ENCODE measurements around the gene PPT2.
"Not testable (repeated sequence)": the region's sequence is repeated elsewhere in the genome, so short reads cannot be mapped to it uniquely, and the experiment has no call there.

PPT2 gene

DNA sequence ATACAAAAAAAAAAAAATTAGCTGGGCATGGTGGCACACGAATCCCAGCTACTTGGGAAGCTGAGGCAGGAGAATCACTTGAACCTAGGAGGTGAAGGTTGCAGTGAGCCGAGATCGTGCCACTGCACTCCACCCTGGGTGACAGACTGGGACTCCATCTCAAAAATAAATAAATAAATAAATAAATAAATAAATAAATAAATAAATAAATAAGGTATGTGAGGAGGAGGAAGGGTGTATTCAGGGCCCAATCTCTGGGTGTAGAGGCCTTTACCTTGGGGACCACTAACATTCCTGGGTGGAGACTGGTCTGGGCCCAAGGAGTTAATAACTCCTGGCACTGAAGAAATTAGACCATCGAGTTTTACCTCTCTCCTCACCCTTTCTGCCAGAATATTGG is 57.5 kb downstream of the PPT2 start:
- not testable (repeated sequence) for H3K4me3 ChIP-seq (ENCODE audit: low read length); H3K9me3 ChIP-seq (ENCODE audit: low read length); H2AFZ ChIP-seq (ENCODE audit: low read depth, low read length); H3K4me1 ChIP-seq (ENCODE audit: insufficient read depth, low read length); H3K36me3 ChIP-seq (ENCODE audit: insufficient read depth, low read length)
- H3K27me3 ChIP-seq (ENCODE audit: insufficient read depth, low read length), result peaks cover 18% of the 10 kb centered on the region

DNA sequence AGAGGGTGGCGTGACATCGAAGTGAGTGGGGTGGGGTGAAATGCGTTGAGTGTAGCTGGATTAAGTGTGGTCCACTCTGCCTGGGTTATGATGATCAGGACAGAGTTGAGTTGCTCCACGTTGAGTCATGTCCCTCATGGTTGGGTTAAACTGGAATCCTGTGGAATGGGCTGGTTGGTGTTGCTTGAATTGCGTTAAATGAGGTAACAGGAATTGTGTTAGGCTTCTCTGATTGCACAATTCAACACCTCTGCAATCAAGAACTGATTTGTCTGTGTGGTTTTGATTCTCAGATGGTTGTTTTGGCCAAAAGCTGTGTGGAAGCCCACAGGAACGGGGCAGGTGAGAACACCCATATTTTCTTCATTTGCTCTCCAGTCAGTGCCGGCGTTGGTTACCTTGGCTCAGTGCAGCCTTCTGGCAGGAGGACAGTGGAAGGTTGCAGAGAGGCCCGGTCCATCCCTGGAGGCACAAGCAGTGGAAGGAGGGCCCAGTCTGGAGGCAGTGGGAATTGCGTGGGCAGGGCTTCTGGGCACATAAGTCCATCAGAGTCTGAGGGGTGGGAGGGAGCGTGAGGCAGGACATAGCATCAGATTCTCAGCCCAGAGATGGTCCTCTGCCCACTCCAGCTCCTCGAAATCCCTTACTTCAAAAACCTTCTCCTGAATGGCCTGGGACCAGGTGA is 58.3 kb downstream of the PPT2 start:
- H3K4me3 ChIP-seq (ENCODE audit: low read length), result no peak overlapping the region
- H3K27me3 ChIP-seq (ENCODE audit: insufficient read depth, low read length), result peaks cover 18% of the 10 kb centered on the region
- H3K4me1 ChIP-seq (ENCODE audit: insufficient read depth, low read length), result no peaks in the 10 kb centered on the region
- no peak overlapping the region for H2AFZ ChIP-seq (ENCODE audit: low read depth, low read length)
- H3K9me3 ChIP-seq (ENCODE audit: low read length), result no peaks in the 10 kb centered on the region
- no peaks in the 10 kb centered on the region for H3K36me3 ChIP-seq (ENCODE audit: insufficient read depth, low read length)
